Activated CD4-positive, alpha-beta memory T cell treated with anti-CD3 and anti-CD28 coated beads for 36 hours (primary cell): ENCODE measurements around the gene EPHB1. TPM values are rescaled to one million over a fixed set of nuclear protein-coding genes. Genes with fewer than 3 reads are reported as not detected.

Source experiments
- CTCF ChIA-PET: fragments of 350-600 bp; sonication (Branson Sonifier 250); formaldehyde crosslinking; loops from one replicate; lab custom pipeline; 2021; ENCODE audit warnings: antibody characterized with exemption, inconsistent platforms; lab: Charles Lee
- POLR2A ChIA-PET: fragments of 350-600 bp; sonication (Branson Sonifier 250); formaldehyde crosslinking; loops from one replicate; lab custom pipeline; 2021; ENCODE audit warnings: antibody characterized with exemption; lab: Charles Lee
- DNase-seq: peaks from one replicate; pipeline ENCODE4 v3.0.0-alpha.2; 2020
- H3K27ac Mint-ChIP-seq: one replicate; pipeline ENCODE4 v1.8.0; 2021; ENCODE audit warnings: mixed read lengths
- H3K27me3 Mint-ChIP-seq: one replicate; pipeline ENCODE4 v1.8.0; 2021; ENCODE audit warnings: mixed read lengths
- H3K36me3 Mint-ChIP-seq: one replicate; pipeline ENCODE4 v1.8.0; 2021; ENCODE audit warnings: mixed read lengths
- H3K4me1 Mint-ChIP-seq: one replicate; pipeline ENCODE4 v1.8.0; 2021; ENCODE audit warnings: low read depth, mixed read lengths
- H3K4me3 Mint-ChIP-seq: one replicate; pipeline ENCODE4 v1.8.0; 2021; ENCODE audit warnings: mild to moderate bottlenecking, mixed read lengths
- H3K9me3 Mint-ChIP-seq: one replicate; pipeline ENCODE4 v1.8.0; 2021; ENCODE audit warnings: mixed read lengths
- intact Hi-C: fragments of 100-400 bp; cut with micrococcal nuclease; formaldehyde crosslinking; loops from one replicate; pipeline ENCODE4 v1.15.1; 2023
- total RNA-seq, 2 experiments: library from RNA; stranded (reverse); gene quantifications; one replicate each; pipeline ENCODE4 v1.2.3, GENCODE V29; 2021

Gene EPHB1
- total RNA-seq, 2 experiments from 2014 or later: 1.3 TPM

DNA sequence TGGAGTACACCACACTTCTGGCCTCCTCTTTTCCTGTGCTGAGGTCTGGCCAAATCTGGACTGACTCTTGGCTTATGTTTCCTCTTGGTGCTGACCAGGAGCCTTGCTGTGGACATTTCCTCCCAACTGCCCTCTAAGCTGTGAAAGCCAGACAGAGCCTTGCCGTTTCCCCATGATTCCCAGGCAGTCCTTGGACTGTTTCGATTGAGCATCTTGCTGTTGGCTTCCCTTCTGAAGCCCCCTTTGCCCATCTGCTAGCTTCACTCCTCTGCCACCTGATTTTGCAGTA lies 110.5 kb downstream of the EPHB1 start:
- no peak overlapping the region for H3K27ac Mint-ChIP-seq
- intact Hi-C loops: no loop called here
- CTCF ChIA-PET: no interaction called here

DNA sequence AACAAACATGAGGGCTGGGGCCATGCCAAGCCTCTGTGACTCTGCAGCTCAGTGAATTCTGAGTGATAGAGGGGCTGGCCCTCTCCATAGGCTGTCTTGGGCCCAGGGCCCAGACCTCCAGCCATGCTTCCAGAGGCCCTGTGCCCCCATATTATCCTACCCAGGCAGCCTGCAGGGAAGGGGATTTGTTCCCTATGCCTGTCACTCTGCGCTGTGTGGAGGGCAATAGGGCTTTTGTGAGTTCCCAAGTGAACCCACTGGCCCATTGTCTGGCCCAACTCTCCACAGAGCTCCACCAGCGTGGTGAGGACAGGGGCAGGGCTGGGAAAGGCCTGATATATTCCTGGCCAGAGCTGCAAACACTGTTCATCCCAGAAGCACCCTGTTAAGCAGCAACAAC lies 113.2 kb downstream of the EPHB1 start:
- Mint-ChIP-seq H3K27me3 (peaks cover 2% of the 10 kb centered on the region), H3K27ac (no peak overlapping the region), H3K4me1 (peaks cover 10% of the 10 kb centered on the region), H3K9me3 (no peaks in the 10 kb centered on the region), H3K36me3 (no peaks in the 10 kb centered on the region), H3K4me3 (no peak overlapping the region)
- ChIA-PET POLR2A (no interaction called here), CTCF (no interaction called here)
- intact Hi-C loops: no loop called here
- DNase-seq: no peak

More for the DNA sequence above, 110.5 kb downstream of the EPHB1 start:
- Mint-ChIP-seq H3K9me3 (no peaks in the 10 kb centered on the region), H3K36me3 (no peaks in the 10 kb centered on the region), H3K4me3 (no peak overlapping the region), H3K4me1 (peaks cover 10% of the 10 kb centered on the region), H3K27me3 (peaks cover 5% of the 10 kb centered on the region)
- POLR2A ChIA-PET: no interaction called here
- DNase-seq: no peak

DNA sequence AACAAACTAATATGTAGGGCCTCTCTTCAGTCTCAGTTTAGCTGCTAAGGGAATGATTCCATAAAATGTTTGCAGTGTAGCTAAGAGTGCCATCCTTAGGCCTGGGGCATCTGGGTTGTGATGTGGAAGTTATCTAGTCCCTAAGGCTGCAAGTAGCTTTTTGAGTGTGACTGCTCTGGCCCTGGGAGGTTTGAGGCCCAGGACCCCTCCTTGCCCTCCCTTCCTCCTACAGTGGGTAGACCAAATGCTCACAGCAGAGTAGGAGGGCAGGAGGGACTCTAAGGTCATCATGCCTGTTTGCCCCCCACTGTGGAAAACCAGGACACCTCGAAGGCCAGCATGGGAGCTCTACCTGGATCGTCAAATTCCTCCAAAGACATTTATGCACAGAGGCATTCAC lies 115.0 kb downstream of the EPHB1 start:
- intact Hi-C loops: no loop called here
- H3K36me3 Mint-ChIP-seq: no peaks in the 10 kb centered on the region
- ChIA-PET POLR2A (no interaction called here), CTCF (no interaction called here)
- DNase-seq: no peak
- no peaks in the 10 kb centered on the region for H3K9me3 Mint-ChIP-seq
- no peaks in the 10 kb centered on the region for H3K4me1 Mint-ChIP-seq
- H3K27ac Mint-ChIP-seq: no peak overlapping the region
- H3K27me3 Mint-ChIP-seq: peaks cover 2% of the 10 kb centered on the region
- no peak overlapping the region for H3K4me3 Mint-ChIP-seq

DNA sequence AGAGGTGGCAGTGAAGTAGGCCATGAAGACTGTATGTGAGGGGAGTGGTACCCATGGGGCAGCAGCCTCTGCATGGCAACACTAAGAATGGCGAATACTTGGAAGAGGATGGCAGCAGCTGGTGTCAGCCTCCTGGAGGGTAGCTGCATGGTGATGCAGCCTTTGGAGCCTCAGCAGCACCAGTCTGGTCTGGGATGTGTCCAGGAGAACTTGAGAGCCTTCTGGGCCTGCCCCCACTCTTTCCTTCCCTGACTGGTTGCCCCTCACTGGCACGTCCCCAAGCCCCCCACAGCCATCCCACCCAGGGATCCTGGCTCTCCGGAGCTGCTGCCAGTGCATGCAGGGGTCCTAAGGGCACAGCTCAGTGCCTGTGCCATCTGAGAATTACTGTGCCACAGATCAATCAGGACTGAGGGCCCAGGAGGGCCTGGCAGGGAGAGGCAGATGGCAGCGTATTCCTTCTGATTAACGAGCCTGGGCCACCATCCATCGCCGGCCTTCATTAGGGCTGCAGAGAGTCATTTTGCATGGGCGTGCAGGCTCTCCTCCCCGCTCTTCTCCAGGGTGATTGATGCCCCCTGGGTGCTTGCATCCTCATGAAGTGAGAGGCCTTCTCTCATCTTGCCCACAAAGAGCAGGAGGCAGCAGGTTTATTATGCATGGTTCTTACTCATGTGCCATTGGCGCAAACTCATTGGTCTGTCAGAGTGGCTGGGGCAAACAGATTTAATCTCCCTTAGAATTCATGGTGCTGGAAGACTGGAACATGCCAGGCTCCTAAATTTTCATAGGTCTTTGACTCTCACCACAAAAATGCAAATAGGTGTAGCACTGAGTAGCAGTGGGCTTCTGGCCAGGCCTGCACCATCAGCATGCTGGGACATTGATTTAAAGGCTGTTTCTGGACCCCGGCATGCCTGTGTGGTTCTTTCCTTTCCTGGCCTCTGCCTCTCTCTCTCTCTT lies 116.8 kb downstream of the EPHB1 start:
- ChIA-PET POLR2A (no interaction called here), CTCF (no interaction called here)
- Mint-ChIP-seq H3K27ac (no peak overlapping the region), H3K4me3 (no peak overlapping the region), H3K36me3 (no peaks in the 10 kb centered on the region), H3K27me3 (no peaks in the 10 kb centered on the region), H3K9me3 (no peaks in the 10 kb centered on the region), H3K4me1 (no peaks in the 10 kb centered on the region)
- intact Hi-C loops: no loop called here
- DNase-seq: no peak

DNA sequence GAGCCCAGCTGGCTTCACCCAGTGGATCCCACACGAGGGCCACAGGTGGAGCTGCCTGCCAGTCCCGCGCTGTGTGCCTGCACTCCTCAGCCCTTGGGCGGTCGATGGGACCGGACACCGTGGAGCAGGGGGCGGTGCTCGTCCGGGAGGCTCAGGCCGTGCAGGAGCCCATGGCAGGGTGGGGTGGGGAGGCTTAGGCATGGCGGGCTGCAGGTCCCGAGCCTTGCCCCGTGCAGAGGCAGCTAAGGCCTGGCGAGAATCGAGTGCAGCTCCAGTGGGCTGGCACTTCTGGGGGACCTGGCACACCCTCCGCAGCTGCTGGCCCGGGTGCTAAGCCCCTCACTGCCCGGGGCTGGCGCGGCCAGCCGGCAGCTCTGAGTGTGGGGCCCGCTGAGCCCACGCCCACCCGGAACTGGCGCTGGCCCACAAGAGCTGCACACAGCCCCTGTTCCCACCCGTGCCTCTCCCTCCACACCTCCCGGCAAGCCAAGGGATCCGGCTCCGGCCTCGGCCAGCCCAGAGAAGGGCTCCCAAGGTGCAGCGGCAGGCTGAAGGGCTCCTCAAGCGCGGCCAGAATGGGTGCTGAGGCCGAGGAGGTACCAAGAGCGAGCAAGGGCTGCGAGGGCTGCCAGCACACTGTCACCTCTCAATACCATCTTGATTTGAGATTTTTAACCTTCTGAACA lies 121.4 kb downstream of the EPHB1 start:
- no peak for DNase-seq
- ChIA-PET POLR2A (interaction anchor here (0.6 kb wide), 1 partner anchor 114 kb away, joined by 3 read pairs; no protein-coding TSS in a partner anchor), CTCF (no interaction called here)
- H3K4me1 Mint-ChIP-seq: no peaks in the 10 kb centered on the region
- H3K27me3 Mint-ChIP-seq: no peaks in the 10 kb centered on the region
- no peaks in the 10 kb centered on the region for H3K9me3 Mint-ChIP-seq
- H3K36me3 Mint-ChIP-seq: no peaks in the 10 kb centered on the region
- H3K27ac Mint-ChIP-seq: no peak overlapping the region
- intact Hi-C loops: no loop called here
- H3K4me3 Mint-ChIP-seq: no peak overlapping the region

GRCh38 chr3:134917631-134918030 lies 122.6 kb downstream of the EPHB1 start:
- H3K36me3 Mint-ChIP-seq: no peaks in the 10 kb centered on the region
- CTCF ChIA-PET: interaction anchor here (0.7 kb wide), 1 partner anchor 78 kb away, joined by 3 read pairs; no protein-coding TSS in a partner anchor
- H3K4me1 Mint-ChIP-seq: no peaks in the 10 kb centered on the region
- no peak overlapping the region for H3K27ac Mint-ChIP-seq
- POLR2A ChIA-PET: no interaction called here
- intact Hi-C loops: no loop called here
- H3K4me3 Mint-ChIP-seq: no peak overlapping the region
- no peaks in the 10 kb centered on the region for H3K9me3 Mint-ChIP-seq
- no peaks in the 10 kb centered on the region for H3K27me3 Mint-ChIP-seq
- DNase-seq: no peak

- H3K36me3 Mint-ChIP-seq: no peaks in the 10 kb centered on the region
These were observed 123.4 kb downstream of the EPHB1 start for GRCh38 chr3:134918441-134918840.

DNA sequence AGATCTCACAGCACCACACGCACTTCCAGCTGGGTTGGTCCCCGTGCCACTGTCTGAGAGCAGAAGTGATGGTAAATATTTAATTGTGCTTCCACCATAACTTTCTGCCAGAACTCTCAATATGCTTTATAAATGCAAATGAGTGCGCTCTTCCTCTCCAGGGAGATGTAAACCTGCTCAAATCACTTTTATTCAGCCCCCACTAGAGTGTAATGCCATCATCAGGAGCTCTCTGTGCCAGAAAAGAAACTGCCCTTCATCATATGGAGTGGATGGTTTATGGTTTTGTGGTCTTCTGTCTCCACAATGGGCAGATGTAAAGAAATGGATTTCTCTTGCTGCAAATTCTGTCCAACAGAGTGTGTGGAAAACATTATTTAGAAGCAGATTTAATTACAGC lies 127.0 kb downstream of the EPHB1 start:
- Mint-ChIP-seq H3K27me3 (peaks cover 4% of the 10 kb centered on the region), H3K4me1 (no peaks in the 10 kb centered on the region), H3K27ac (no peak overlapping the region), H3K9me3 (peaks cover 10% of the 10 kb centered on the region), H3K4me3 (no peak overlapping the region), H3K36me3 (no peaks in the 10 kb centered on the region)
- DNase-seq: no peak
- intact Hi-C loops: no loop called here
- POLR2A ChIA-PET: no interaction called here
- CTCF ChIA-PET: no interaction called here

More at GRCh38 chr3:134918441-134918840, 123.4 kb downstream of the EPHB1 start:
- Mint-ChIP-seq H3K27me3 (no peaks in the 10 kb centered on the region), H3K27ac (no peak overlapping the region), H3K4me1 (no peaks in the 10 kb centered on the region), H3K4me3 (no peak overlapping the region), H3K9me3 (no peaks in the 10 kb centered on the region)
- ChIA-PET POLR2A (no interaction called here), CTCF (no interaction called here)
- no peak for DNase-seq
- intact Hi-C loops: no loop called here

DNA sequence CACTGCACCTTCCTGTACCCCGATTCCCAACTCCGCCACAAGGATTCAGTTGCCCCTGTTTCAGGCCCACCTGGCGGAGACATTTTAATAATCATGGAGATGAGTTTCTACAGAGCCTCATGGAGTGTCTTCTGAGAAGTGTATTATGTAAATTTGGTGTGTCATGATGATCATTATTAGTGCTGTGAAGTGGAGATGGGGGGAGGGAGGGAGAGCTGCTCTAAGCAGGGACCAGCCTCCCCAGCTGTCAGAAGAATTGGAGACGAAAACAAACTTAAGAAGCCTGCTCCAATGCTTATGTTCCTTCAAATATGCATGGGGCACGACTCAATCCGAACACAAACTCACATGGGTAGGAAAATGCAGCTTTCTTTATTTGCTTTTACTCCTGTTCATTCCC lies 127.8 kb downstream of the EPHB1 start:
- H3K4me1 Mint-ChIP-seq: no peaks in the 10 kb centered on the region
- intact Hi-C loops: no loop called here
- no peak overlapping the region for H3K27ac Mint-ChIP-seq
- DNase-seq: no peak
- peaks cover 10% of the 10 kb centered on the region for H3K9me3 Mint-ChIP-seq
- ChIA-PET POLR2A (no interaction called here), CTCF (no interaction called here)
- H3K27me3 Mint-ChIP-seq: peaks cover 4% of the 10 kb centered on the region
- no peaks in the 10 kb centered on the region for H3K36me3 Mint-ChIP-seq
- no peak overlapping the region for H3K4me3 Mint-ChIP-seq

DNA sequence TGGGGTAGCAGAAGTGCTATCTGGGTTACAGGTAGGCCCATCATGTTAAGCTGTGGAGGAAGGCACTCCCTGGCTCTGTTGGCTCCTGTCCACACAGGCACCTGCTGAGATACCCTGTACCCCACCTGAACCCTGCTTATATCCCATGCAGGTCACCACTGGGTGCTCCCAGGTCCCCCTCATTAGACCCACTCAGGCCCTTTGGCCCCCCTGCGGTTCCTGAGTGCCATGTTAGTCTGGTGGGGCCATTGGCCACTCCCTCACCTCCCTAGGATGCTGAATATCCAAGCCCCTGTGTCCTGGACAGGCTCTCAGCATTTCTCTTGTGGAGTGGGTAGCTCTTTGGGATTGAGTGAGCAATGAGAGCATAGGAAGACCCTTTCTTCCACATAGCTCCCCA lies 128.2 kb downstream of the EPHB1 start:
- POLR2A ChIA-PET: no interaction called here

GRCh38 chr3:134927599-134927998 lies 132.5 kb downstream of the EPHB1 start:
- Mint-ChIP-seq H3K4me3 (no peak overlapping the region), H3K27me3 (peaks cover 9% of the 10 kb centered on the region), H3K27ac (no peak overlapping the region), H3K36me3 (no peaks in the 10 kb centered on the region), H3K9me3 (peaks cover 10% of the 10 kb centered on the region), H3K4me1 (peaks cover 17% of the 10 kb centered on the region)
- ChIA-PET CTCF (no interaction called here), POLR2A (no interaction called here)
- no peak for DNase-seq
- intact Hi-C loops: no loop called here

More for the DNA sequence above, 128.2 kb downstream of the EPHB1 start:
- H3K4me1 Mint-ChIP-seq: peaks cover 2% of the 10 kb centered on the region
- peaks cover 4% of the 10 kb centered on the region for H3K27me3 Mint-ChIP-seq
- intact Hi-C loops: no loop called here
- H3K9me3 Mint-ChIP-seq: peaks cover 10% of the 10 kb centered on the region
- no peaks in the 10 kb centered on the region for H3K36me3 Mint-ChIP-seq
- CTCF ChIA-PET: no interaction called here
- no peak for DNase-seq
- H3K27ac Mint-ChIP-seq: no peak overlapping the region
- H3K4me3 Mint-ChIP-seq: no peak overlapping the region

DNA sequence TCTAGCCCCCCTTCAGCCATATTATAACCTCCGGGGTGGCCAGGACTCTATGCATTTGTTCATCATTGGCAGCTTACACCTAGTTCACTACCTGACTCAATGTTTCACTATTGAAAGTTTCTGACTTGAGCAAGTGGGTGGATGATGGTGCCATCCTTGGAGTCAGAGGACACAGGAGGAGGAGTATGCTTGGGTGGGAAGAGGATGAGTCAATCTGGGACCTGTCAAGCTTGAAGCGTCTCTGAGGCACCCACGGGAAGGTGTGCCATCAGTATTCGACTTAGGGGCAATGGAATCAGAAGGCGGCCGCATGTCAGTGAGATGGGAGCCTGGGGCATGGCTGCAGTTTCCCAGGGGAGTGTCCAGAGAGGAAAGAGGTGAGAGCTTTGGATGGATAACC lies 133.3 kb downstream of the EPHB1 start:
- ChIA-PET CTCF (no interaction called here), POLR2A (no interaction called here)
- peaks cover 9% of the 10 kb centered on the region for H3K27me3 Mint-ChIP-seq
- H3K9me3 Mint-ChIP-seq: peaks cover 10% of the 10 kb centered on the region
- H3K4me1 Mint-ChIP-seq: peaks cover 17% of the 10 kb centered on the region
- intact Hi-C loops: no loop called here
- no peaks in the 10 kb centered on the region for H3K36me3 Mint-ChIP-seq
- no peak overlapping the region for H3K4me3 Mint-ChIP-seq
- peak; percentile 28 for DNase-seq
- no peak overlapping the region for H3K27ac Mint-ChIP-seq
